DMS53 treated with DMSO at 0.1 percent for 48 hours (cell line): ENCODE results near the gene PARVB.

Experiments used
- DNase-seq: peaks from one replicate; lab custom pipeline; 2025; ENCODE audit not compliant: unreplicated experiment; lab: John Stamatoyannopoulos, UW

The PARVB gene

DNA sequence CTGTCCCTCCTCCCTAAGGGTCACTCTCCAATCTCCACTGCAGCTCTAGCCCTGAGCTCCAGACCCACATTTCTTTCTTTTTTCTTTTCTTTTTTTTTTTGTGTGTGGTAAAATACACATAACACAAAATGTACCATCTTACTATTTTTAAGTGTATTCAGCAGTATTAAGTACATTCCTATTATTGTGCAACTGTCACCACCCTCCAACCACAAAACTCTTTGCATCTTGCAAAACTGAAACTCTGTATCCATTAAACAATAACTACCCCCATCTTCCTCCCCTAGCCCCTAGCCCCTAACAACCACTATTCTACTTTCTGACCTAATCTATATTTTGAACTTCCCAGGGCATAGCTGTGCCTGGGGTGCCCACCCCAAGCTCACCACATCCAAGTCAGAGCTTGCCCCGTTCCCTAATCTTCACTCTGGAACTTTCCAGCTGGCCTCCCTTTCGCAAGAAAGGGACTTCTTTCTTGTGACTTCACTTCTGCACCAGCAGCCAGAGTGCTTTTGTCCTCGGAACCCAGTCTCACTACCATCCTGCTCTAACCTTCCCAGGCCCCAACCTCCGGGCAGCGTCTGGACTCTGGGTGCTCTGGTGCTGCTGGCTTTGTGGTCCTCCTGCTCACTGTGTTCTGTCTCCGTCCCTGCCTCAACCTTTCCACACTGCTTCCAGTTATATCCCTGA lies 187.3 kb downstream of the PARVB start:
- DNase-seq: no peak

DNA sequence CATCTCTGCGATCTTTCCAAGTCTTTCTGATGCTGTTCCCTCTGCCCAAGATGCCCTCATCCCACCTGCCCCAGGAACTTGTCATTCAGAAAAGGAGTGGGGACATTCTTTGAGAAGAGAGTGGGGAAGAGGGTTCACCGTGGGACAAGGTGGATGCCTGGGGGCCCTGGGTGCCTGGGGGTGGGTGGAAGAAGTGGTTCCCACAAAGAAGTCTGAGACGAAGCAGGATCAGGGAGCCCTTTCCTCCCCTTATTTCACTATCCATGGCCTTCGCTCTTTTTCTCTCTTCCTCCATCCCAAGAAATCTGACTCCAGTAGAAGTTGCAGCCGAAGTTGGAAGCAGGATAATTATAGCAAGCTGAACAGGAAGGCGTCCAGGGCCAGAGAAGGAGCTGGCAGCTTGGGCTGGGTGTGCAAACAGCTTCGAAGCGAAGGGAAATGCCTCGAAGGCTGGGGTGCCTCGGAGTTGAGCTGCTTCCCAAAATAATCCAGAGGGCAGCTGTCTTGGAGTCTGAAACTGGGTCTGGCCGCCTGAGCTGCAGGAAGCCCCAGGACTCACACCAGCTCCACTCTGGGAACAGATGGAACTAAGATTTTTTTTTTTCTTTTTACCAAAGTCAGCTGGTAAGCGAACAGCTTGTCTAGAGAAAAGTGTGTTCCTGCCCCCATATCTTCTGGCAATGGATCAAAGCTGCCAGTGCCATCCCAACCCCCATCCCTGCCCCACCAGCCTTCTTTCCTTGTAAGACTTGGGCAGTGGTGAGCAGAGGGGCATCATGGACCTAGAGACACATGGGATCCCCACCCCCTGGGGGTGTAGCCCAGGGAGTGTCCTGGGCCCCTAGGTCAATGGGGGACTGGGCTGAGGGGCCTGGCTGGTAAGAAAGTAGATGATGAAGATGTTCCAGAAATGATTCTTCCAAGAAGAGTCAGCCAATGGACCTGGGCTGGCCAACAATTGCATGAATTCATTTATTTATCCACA lies 188.1 kb downstream of the PARVB start:
- no peak for DNase-seq

DNA sequence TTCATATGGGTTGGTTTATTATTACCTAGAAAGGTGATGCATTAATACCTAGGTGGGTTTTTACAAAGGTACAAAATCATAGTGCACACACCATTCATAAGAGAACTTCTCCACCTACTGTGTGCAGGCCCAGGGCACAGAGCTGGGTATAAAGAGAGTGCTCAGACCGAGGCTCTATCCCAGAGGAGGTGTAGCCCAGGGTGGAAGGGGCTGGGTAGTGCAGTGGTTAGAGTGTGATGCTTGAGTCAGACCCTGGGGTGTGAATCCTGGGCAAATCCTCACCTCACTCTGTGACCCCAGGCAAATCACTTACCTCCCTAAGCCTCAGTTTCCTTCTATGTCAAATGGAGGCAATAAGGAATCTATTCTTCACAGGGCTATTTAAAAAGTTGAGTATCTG lies 188.8 kb downstream of the PARVB start:
- DNase-seq: no peak

DNA sequence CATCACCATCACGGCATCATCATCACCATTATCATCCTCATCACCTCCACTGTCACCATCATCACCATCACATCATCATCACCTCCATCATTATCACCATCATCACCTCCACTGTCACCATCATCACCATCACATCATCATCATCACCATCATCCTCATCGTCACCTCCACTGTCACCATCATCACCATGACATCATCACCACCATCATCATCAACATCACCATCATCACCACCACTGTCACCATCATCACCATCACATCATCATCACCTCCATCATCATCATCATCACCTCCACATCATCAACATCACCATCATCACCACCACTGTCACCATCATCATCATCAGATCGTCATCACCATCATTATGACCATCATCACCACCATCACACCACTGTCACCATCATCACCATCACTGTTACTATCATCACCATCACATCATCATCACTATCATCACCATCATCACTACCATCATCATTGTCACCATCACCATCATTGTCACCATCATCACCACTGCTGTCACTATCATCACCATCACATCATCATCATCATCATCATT lies 189.5 kb downstream of the PARVB start:
- no peak for DNase-seq

DNA sequence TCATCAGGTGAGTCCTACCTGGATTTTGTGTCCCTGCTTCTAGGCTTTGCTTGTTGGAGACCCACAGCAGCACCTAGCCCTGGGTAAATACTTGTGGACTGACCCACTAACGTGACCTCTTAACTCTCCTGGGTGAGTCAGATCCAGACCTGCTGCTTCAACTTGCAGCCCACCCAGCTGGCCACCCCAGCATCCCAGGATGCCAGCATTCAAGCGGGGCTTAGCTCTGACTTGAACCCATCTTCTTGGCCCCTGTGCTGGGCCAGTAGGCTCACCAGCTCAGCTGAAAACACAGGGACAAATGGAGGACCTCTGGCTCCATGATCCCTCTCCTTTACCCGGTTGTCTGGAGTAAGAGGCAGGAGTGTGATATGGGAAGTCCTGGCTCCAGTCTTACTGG lies 190.1 kb downstream of the PARVB start:
- no peak for DNase-seq

DNA sequence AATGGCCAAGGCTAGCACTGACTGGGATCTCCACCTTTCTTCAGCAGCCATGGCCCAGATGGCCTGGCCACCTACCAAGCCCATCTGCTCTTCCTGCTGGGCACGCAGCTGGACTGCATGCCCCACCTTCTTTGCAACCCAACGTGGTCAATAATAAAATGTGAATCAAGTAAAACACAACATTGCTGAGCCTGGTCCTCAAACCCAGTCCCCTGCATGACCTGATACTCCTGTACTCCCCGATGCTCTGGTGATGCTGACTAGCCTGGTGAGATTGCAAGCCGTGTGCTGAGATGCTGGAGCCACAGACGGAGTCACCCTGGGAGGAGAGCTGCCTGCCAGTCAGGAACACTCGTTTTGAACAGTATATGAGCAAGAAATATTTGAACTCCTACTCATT lies 190.7 kb downstream of the PARVB start:
- DNase-seq: no peak

DNA sequence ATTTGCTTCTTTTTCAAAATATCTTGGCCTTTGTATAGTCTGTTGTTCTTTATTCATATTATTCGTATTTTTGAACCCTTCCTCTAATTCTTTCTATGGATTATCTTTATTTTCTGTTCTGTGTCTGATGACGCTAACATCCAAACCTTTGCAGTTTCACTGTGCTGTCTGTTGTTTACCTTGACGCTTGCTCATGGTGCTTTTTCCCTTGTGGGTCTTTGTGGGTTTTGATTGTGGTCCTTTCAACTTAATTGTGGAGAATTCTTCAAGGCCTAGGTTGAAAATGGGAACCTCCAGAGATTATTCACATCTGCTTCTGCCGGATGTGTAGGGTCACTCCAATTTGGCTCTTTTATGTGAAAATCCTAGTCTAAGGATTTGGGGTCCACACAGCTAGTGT lies 191.2 kb downstream of the PARVB start:
- DNase-seq: no peak

DNA sequence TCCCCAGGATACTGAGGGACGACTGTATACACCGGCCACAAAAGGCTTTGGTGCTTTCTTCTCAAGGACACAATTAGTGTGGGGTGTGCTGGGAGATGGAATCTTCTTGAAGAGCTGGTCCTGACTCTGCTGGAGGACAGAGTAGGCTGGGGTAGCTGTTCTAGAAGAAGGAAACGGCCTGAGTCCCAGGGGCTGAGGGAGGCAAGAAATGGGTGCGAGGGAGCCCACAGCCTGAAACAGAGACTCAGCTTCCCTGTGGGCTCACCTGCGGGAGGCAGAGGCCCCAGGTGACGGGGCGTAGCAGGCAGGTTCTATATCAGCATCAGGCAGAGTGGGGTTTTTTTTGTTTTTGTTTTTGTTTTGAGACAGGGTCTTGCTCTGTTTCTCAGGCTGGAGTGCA lies 193.2 kb downstream of the PARVB start:
- no peak for DNase-seq

DNA sequence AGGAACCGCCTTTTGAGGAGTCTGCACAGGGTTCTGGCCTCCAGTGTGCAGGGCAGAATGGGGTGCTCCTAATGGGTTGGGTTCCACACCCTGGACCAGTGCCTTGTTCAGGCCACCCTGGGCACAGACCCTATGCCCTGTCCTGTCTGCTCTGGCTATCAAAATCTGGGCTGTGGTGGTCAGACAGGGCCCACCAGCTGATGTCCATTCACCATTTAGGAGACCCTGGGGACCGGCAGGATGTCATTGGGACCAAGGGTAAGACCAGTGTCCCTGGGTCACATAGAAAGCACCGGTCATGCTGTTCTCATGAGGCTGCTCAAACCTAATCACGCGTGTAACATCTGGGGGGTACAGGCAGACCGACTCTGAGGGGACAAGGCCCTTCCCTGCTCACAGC lies 194.0 kb downstream of the PARVB start:
- no peak for DNase-seq

DNA sequence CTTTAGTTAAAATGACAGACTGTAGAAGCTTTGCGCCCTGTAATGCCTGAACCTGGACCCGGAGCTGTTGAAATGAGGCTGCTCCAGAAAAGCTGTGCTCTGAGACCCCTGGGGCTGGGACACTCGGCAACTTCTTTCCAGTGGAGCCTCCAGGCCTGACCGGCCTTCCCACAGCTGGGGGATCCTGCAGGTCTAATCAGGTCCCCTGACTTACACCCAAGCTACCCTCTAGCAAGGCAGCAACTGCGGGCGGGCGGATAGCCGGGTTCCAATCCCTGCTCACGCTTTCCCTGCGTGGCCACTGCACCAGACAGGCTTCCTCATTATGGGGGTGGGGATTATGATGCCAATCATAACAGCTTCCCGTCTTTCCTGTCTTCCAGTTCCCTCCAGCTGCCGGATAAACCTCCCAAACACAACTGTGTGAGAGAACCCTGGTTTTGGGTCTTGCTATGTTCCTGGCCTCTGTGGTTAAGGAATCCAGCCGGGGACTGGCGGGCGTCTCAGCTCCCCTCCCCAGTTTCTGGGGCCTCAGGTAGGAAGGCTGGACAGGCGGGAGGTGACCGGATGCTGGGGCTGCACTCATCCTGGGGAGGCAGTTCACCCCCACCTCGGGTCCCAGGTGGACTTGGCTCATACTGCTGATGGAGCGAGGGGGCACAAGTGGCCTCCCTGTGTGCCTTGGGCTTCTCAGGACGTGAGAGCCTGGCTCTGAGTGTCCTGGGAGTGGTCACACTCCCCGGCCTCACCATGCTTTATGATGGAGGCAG lies 195.2 kb downstream of the PARVB start:
- DNase-seq: no peak

DNA sequence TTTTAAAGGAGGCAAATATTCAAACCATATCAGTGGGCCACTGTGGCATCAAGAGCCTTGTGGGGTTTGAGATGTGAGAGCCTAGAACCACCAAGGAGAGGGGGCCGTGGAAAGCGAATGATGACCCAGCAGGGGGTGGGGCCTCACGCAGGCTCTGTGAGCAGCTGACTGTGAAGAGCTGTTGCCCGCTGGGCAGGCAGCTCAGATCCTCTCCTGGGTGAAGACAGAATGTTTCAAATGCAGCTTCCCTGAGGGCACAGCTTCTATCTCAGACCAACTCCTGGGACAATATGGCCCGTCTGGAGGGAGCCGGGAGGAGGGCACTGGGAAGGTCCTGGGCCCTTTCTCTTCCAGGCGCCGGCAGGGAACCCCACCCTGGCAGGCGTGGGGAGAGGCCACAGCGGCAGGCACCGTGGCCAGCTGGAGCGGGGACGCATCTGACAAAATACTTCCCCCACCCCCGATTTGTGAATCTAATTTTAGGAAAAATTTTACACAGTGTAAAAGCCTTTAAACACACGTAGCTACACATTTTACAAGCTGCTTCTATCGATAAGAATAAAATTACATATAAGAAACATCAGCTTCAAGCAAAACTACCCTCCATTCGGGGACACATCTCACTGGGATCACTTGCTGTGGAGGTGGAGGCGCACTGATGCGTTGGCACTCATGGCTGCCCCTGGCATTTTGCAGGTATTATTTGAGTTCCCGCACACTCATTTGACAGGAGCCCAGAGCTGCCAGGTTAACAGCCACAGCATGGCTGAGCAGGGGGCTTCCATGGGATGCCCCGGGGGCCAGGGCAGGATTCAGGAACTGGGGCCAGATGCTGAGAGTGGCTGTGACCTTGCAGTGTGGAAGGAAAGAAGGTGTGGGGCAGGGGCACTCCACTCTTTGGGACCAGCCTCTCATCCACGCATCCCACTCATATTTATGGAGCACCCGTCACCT lies 196.9 kb downstream of the PARVB start:
- DNase-seq: no peak

DNA sequence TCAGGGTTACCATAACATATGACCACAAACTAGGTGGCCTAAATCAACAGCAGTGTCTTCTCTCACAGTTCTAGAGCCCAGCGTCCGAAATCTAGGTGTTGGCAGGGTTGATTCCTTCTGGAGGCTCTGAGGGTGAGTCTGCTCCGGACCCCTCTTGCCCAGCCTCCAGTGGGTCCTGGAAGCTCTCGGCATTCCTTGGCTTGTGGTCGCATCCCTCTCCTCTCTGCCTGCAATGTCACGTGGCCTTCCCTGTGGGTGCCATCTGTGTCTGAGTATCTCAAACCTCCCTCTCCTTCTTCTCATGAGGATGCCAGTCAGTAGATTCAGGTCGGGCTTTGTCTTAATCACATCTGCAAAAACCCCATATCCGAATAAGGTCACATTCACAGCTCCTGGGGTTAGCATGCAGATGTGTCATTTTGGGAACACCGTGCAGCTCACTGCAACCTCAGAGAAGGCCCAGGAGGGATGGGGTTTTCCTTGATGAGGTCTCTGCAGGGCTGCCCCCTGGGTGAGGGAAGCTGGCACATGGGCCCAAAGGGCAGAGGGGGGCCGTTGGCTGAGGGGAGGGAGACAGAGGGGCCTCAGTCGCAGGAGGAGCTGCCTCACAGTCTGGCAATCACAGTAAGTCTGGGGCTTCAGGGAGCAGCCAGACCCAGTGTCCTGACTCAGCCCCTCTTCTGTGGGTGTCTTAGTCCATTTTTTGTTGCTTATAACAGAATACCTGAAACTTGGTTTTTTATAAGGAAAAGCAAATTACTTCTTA lies 197.8 kb downstream of the PARVB start:
- DNase-seq: no peak
